ENCODE results near the gene TRAPPC10.

Gene TRAPPC10

DNA sequence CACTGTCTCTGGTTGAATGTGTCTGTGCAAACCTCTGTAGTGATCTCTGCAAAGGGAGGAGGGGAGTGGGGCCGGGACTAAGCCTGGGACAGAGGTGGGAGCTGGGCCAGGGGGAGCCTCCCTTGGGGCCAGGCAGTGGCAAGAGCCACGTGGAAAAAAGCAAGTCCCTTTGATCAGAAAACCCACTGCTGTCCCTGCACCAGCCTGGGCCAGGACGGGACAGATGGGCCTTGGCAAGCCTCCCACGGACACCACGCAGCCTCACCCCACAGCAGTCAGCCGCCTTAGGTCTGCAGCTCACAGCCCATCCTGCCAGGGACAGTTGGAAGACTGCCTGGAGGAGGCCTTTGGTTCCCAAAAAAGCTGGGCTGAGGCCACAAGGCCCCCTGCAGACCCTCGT is 11.7 kb upstream of the TRAPPC10 start:
- Histone ChIP-seq H3K27ac (replicated peaks) (no peak overlapping the region), H3K4me3 (replicated peaks; ENCODE audit: insufficient read depth, low read length) (no peak overlapping the region), H3K27me3 (ENCODE audit: insufficient read depth, poor library complexity, severe bottlenecking) (no peaks in the 10 kb centered on the region)
- TF ChIP-seq, protein P1, sequence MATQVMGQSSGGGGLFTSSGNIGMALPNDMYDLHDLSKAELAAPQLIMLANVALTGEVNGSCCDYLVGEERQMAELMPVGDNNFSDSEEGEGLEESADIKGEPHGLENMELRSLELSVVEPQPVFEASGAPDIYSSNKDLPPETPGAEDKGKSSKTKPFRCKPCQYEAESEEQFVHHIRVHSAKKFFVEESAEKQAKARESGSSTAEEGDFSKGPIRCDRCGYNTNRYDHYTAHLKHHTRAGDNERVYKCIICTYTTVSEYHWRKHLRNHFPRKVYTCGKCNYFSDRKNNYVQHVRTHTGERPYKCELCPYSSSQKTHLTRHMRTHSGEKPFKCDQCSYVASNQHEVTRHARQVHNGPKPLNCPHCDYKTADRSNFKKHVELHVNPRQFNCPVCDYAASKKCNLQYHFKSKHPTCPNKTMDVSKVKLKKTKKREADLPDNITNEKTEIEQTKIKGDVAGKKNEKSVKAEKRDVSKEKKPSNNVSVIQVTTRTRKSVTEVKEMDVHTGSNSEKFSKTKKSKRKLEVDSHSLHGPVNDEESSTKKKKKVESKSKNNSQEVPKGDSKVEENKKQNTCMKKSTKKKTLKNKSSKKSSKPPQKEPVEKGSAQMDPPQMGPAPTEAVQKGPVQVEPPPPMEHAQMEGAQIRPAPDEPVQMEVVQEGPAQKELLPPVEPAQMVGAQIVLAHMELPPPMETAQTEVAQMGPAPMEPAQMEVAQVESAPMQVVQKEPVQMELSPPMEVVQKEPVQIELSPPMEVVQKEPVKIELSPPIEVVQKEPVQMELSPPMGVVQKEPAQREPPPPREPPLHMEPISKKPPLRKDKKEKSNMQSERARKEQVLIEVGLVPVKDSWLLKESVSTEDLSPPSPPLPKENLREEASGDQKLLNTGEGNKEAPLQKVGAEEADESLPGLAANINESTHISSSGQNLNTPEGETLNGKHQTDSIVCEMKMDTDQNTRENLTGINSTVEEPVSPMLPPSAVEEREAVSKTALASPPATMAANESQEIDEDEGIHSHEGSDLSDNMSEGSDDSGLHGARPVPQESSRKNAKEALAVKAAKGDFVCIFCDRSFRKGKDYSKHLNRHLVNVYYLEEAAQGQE (IDR thresholded peaks at IDR 0.05; ENCODE audit: insufficient replicate concordance, low read depth), result no peak
- TF ChIP-seq POLR2AphosphoS5 (IDR thresholded peaks at IDR 0.05; ENCODE audit: low read depth), result no peak
- DNase-seq (ENCODE audit: low read depth in 1 of 2, low spot score in 1 of 2), result no peak

DNA sequence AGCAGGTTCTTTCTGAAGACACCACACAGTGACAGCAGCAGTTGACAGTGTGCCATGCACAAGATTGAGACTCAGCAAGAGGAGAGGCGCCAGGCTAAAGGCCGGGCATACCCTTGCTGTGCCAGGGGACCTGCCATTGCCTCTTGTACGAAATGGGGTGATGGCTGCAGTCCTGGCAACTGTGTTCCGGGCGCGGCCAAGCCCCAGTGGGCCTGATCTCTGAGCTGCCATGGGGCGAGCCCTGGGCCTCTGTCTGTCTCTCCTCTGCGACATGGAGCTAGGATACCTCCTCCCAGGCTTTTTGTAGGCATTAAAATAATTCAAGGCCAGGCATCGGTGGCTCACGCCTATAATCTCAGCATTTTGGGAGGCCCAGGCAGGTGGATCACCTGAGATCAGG is 9.6 kb upstream of the TRAPPC10 start:
- H3K27me3 ChIP-seq (ENCODE audit: insufficient read depth, poor library complexity, severe bottlenecking), result no peaks in the 10 kb centered on the region
- H3K4me3 ChIP-seq (replicated peaks; ENCODE audit: insufficient read depth, low read length), result no peak overlapping the region
- TF ChIP-seq POLR2AphosphoS5 (IDR thresholded peaks at IDR 0.05; ENCODE audit: low read depth) (no peak), SPI1 (IDR thresholded peaks at IDR 0.05; ENCODE audit: borderline replicate concordance, low read depth) (no peak), GABPA (IDR thresholded peaks at IDR 0.05; ENCODE audit: low read depth) (no peak)
- TF ChIP-seq, protein P2, sequence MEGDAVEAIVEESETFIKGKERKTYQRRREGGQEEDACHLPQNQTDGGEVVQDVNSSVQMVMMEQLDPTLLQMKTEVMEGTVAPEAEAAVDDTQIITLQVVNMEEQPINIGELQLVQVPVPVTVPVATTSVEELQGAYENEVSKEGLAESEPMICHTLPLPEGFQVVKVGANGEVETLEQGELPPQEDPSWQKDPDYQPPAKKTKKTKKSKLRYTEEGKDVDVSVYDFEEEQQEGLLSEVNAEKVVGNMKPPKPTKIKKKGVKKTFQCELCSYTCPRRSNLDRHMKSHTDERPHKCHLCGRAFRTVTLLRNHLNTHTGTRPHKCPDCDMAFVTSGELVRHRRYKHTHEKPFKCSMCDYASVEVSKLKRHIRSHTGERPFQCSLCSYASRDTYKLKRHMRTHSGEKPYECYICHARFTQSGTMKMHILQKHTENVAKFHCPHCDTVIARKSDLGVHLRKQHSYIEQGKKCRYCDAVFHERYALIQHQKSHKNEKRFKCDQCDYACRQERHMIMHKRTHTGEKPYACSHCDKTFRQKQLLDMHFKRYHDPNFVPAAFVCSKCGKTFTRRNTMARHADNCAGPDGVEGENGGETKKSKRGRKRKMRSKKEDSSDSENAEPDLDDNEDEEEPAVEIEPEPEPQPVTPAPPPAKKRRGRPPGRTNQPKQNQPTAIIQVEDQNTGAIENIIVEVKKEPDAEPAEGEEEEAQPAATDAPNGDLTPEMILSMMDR (IDR thresholded peaks at IDR 0.05; ENCODE audit: insufficient read depth, low read length), result no peak
- TF ChIP-seq, protein P1 (IDR thresholded peaks at IDR 0.05; ENCODE audit: insufficient replicate concordance, low read depth), result no peak
- DNase-seq (ENCODE audit: low read depth in 1 of 2, low spot score in 1 of 2), result no peak
- H3K27ac ChIP-seq (replicated peaks), result no peak overlapping the region

DNA sequence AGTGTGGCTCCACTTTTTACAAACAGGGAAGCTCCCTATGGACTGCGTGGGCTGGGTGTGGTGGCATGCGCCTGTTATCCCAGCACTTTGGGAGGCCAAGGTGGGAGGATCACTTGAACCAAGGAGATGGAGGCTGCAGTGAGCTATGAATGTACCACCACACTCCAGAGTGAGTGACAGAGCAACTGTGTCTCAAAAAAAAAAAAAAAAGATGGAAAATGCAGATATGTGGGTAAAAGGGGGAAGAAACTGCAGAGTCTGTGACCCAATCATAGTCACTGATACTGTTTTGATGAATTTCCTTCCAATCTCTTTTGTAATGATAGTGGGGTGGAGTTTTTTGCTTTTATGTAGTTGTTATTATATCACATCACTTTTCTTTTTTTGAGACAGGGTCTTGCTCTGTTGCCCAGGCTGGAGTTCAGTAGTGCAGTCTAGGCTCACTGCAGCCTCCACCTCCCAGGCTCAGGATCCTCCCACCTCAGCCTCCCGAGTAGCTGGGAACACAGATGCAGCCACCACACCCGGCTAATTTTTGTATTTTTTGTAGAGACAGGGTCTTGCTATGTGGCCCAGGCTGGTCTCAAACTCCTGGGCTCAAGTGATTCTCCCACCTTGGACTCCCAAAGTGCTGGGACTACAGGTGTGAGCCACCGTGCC is 8.7 kb upstream of the TRAPPC10 start:
- Histone ChIP-seq H3K4me3 (replicated peaks; ENCODE audit: insufficient read depth, low read length) (no peak overlapping the region), H3K27me3 (ENCODE audit: insufficient read depth, poor library complexity, severe bottlenecking) (no peaks in the 10 kb centered on the region), H3K27ac (replicated peaks) (no peak overlapping the region)
- TF ChIP-seq, protein P2 (IDR thresholded peaks at IDR 0.05; ENCODE audit: insufficient read depth, low read length), result no peak
- no peak for TF ChIP-seq POLR2AphosphoS5 (IDR thresholded peaks at IDR 0.05; ENCODE audit: low read depth)
- TF ChIP-seq, protein P1 (IDR thresholded peaks at IDR 0.05; ENCODE audit: insufficient replicate concordance, low read depth), result no peak
- TF ChIP-seq SPI1 (IDR thresholded peaks at IDR 0.05; ENCODE audit: borderline replicate concordance, low read depth), result no peak
- TF ChIP-seq GABPA (IDR thresholded peaks at IDR 0.05; ENCODE audit: low read depth), result no peak
- no peak for DNase-seq (ENCODE audit: low read depth in 1 of 2, low spot score in 1 of 2)
